Tibial nerve (tissue), 4 donors: ENCODE results near the gene SPINK8. TPM values are rescaled to one million over a fixed set of nuclear protein-coding genes. Genes with fewer than 3 reads are reported as not detected.

ENCODE experiments used
- DNase-seq, 2 donors: peaks; one replicate each; pipeline ENCODE4 v3.0.0-alpha.2; 2019; ENCODE audit warnings: low spot score in 2 of 2
- H3K27ac ChIP-seq, 4 donors: fragments of 200-600 bp; sonication (generic) in 3 of 4; one replicate each; pipeline ENCODE4 v1.5.1; 2017 to 2019; ENCODE audit warnings: mild to moderate bottlenecking in 1 of 4
- H3K27me3 ChIP-seq, 2 donors: fragments of 200-600 bp; sonication (generic) in 1 of 2; one replicate each; pipeline versions ENCODE4 v1.5.1 to v1.6.0; 2017 to 2019
- H3K36me3 ChIP-seq, 3 donors: fragments of 200-600 bp; sonication (generic); one replicate each; pipeline ENCODE4 v1.5.1; 2018 to 2019
- H3K4me1 ChIP-seq, 4 donors: fragments of 200-600 bp; sonication (generic) in 3 of 4; one replicate each; pipeline ENCODE4 v1.5.1; 2017 to 2019
- H3K4me3 ChIP-seq, 4 donors: fragments of 200-600 bp; sonication (generic) in 3 of 4; one replicate each; pipeline ENCODE4 v1.5.1; 2017 to 2019; ENCODE audit warnings: mild to moderate bottlenecking in 1 of 4, moderate library complexity in 1 of 4
- H3K9me3 ChIP-seq, 4 donors: fragments of 200-600 bp; sonication (generic) in 3 of 4; one replicate each; pipeline ENCODE4 v1.5.1; 2017 to 2019
- CTCF ChIP-seq, 5 experiments: fragments of 200-600 bp in 3 of 5; fragments of 450-650 bp in 2 of 5; sonication (generic) in 3 of 5; IDR thresholded peaks; one replicate each; pipeline ENCODE4 v1.5.1; 2016 to 2019; ENCODE audit warnings: antibody characterized with exemption in 5 of 5, mild to moderate bottlenecking in 3 of 5, moderate library complexity in 2 of 5
- EP300 ChIP-seq, 2 donors: sonication (generic); formaldehyde crosslinking; IDR thresholded peaks; one replicate each; pipeline ENCODE4 v1.6.1; 2017; ENCODE audit warnings: antibody characterized with exemption in 2 of 2, mild to moderate bottlenecking in 1 of 2
- POLR2A ChIP-seq, 2 donors: fragments of 450-650 bp; IDR thresholded peaks; one replicate each; pipeline ENCODE4 v1.6.1; 2017; ENCODE audit warnings: antibody characterized with exemption in 2 of 2, mild to moderate bottlenecking in 2 of 2, moderate library complexity in 2 of 2
- WGBS, 2 donors: methylation state at CpG; one replicate each; pipeline ENCODE4 v1.1.5; 2018; 5-methylcytosine and 5-hydroxymethylcytosine counted together
- total RNA-seq, 4 donors: library from RNA; depleted of rRNA; stranded (reverse); fragments of >200 nt; gene quantifications; one replicate each; pipeline ENCODE4 v1.1.0, GENCODE V29; 2016

Gene SPINK8
- total RNA-seq, 4 donors from 2014 or later = not detected

- TF ChIP-seq CTCF (IDR thresholded peaks at IDR 0.05) = no peak
- TF ChIP-seq POLR2A (IDR thresholded peaks at IDR 0.05) = no peak
- TF ChIP-seq EP300 (IDR thresholded peaks at IDR 0.05) = no peak
- WGBS, 2 donors = 90 to 91% methylated on average over 4 of the region's 4 CpGs
These were observed 20.5 kb upstream of the SPINK8 start for GRCh38 chr3:48353987-48354386.

GRCh38 chr3:48352546-48352945 lies 19.1 kb upstream of the SPINK8 start:
- H3K27ac ChIP-seq = no peak overlapping the region
- H3K36me3 ChIP-seq = no peaks in the 10 kb centered on the region
- 76 to 78% methylated on average over 6 of the region's 6 CpGs for WGBS, 2 donors
- TF ChIP-seq CTCF (IDR thresholded peaks at IDR 0.05) = no peak
- no peak for TF ChIP-seq POLR2A (IDR thresholded peaks at IDR 0.05)
- no peak for TF ChIP-seq EP300 (IDR thresholded peaks at IDR 0.05)
- no peak overlapping the region for H3K4me3 ChIP-seq
- H3K4me1 ChIP-seq = no peaks in the 10 kb centered on the region
- no peak for DNase-seq
- no peaks in the 10 kb centered on the region for H3K27me3 ChIP-seq
- peaks cover 0 to 2% (median 0%) of the 10 kb centered on the region in 4 donors for H3K9me3 ChIP-seq

More at GRCh38 chr3:48353987-48354386, 20.5 kb upstream of the SPINK8 start:
- H3K36me3 ChIP-seq = no peaks in the 10 kb centered on the region
- H3K4me1 ChIP-seq = no peaks in the 10 kb centered on the region
- H3K9me3 ChIP-seq = peaks cover 0 to 10% (median 0%) of the 10 kb centered on the region in 4 donors
- no peaks in the 10 kb centered on the region for H3K27me3 ChIP-seq
- DNase-seq = no peak
- no peak overlapping the region for H3K4me3 ChIP-seq
- H3K27ac ChIP-seq = no peak overlapping the region

GRCh38 chr3:48347500-48347899 lies 14.0 kb upstream of the SPINK8 start:
- Histone ChIP-seq H3K36me3 (no peaks in the 10 kb centered on the region), H3K9me3 (no peaks in the 10 kb centered on the region), H3K27me3 (no peaks in the 10 kb centered on the region), H3K4me1 (no peaks in the 10 kb centered on the region), H3K27ac (no peak overlapping the region), H3K4me3 (no peak overlapping the region)
- DNase-seq = no peak
- TF ChIP-seq CTCF (IDR thresholded peaks at IDR 0.05) (no peak), EP300 (IDR thresholded peaks at IDR 0.05) (no peak), POLR2A (IDR thresholded peaks at IDR 0.05) (no peak)
- WGBS, 2 donors = 78 to 80% methylated on average over 3 of the region's 3 CpGs

GRCh38 chr3:48345946-48346572 lies 12.6 kb upstream of the SPINK8 start:
- no peak overlapping the region for H3K4me3 ChIP-seq
- no peaks in the 10 kb centered on the region for H3K36me3 ChIP-seq
- DNase-seq = no peak
- no peaks in the 10 kb centered on the region for H3K27me3 ChIP-seq
- 87 to 93% methylated on average over 2 of the region's 2 CpGs for WGBS, 2 donors
- no peaks in the 10 kb centered on the region for H3K9me3 ChIP-seq
- no peak overlapping the region for H3K27ac ChIP-seq
- TF ChIP-seq POLR2A (IDR thresholded peaks at IDR 0.05) = no peak
- no peak for TF ChIP-seq EP300 (IDR thresholded peaks at IDR 0.05)
- TF ChIP-seq CTCF (IDR thresholded peaks at IDR 0.05) = no peak
- H3K4me1 ChIP-seq = no peaks in the 10 kb centered on the region

- DNase-seq = no peak
- 4 to 5% methylated on average over 1 of the region's 1 CpG for WGBS, 2 donors
- Histone ChIP-seq H3K27me3 (no peaks in the 10 kb centered on the region), H3K9me3 (no peaks in the 10 kb centered on the region), H3K27ac (no peak overlapping the region), H3K36me3 (no peaks in the 10 kb centered on the region), H3K4me3 (no peak overlapping the region), H3K4me1 (no peaks in the 10 kb centered on the region)
- TF ChIP-seq CTCF (IDR thresholded peaks at IDR 0.05) = no peak
- TF ChIP-seq EP300 (IDR thresholded peaks at IDR 0.05) = no peak
- no peak for TF ChIP-seq POLR2A (IDR thresholded peaks at IDR 0.05)
These were observed 11.5 kb upstream of the SPINK8 start for GRCh38 chr3:48344867-48345507.
